Stimulated activated CD4-positive, alpha-beta T cell treated with anti-CD3 and anti-CD28 coated beads, Interleukin-2, amount 100 ng/mL, for 24 hours (primary cell): Measurements from ENCODE around the gene ULBP2.
"Not testable (repeated sequence)": the region's sequence is repeated elsewhere in the genome, so short reads cannot be mapped to it uniquely, and the experiment has no call there.

ENCODE experiments used
- DNase-seq, 2 donors: peaks; one replicate each; pipeline ENCODE4 v3.0.0-alpha.2; 2020

The ULBP2 gene

GRCh38 chr6:149953390-149953789 lies 11.6 kb downstream of the ULBP2 start:
- not testable (repeated sequence) for DNase-seq

- not testable (repeated sequence) for DNase-seq
Observed at GRCh38 chr6:149953934-149954327, 12.1 kb downstream of the ULBP2 start.

GRCh38 chr6:149954328-149954983 lies 12.6 kb downstream of the ULBP2 start:
- DNase-seq, result not testable (repeated sequence)

- DNase-seq, result not testable (repeated sequence)
Observed at GRCh38 chr6:149954984-149955653, 13.3 kb downstream of the ULBP2 start.

- not testable (repeated sequence) for DNase-seq
Observed at GRCh38 chr6:149955654-149956317, 14.0 kb downstream of the ULBP2 start.

GRCh38 chr6:149958124-149958523 lies 16.3 kb downstream of the ULBP2 start:
- not testable (repeated sequence) for DNase-seq

GRCh38 chr6:149959806-149960205 lies 18.0 kb downstream of the ULBP2 start:
- DNase-seq, result not testable (repeated sequence)

- no peak for DNase-seq
Observed at GRCh38 chr6:149960488-149960887, 18.7 kb downstream of the ULBP2 start.

GRCh38 chr6:149961728-149962425 lies 20.1 kb downstream of the ULBP2 start:
- DNase-seq, result peak in 1 of 2 donors; percentile 38

- DNase-seq, result peak in 1 of 2 donors; percentile 17
Observed at GRCh38 chr6:149962461-149963211, 20.8 kb downstream of the ULBP2 start.

- peak in 1 of 2 donors; percentile 63 for DNase-seq
Observed at GRCh38 chr6:149963212-149963461, 21.3 kb downstream of the ULBP2 start.

GRCh38 chr6:149963462-149964307 lies 21.9 kb downstream of the ULBP2 start, which contains the start of gene ULBP1:
Gene ULBP1, plus strand, starts transcription at chr6:149963943. Its CDS starts 107 bp downstream, at chr6:149964050.
- peak; percentile 84 to 90 for DNase-seq

- peak in 1 of 2 donors; percentile 32 for DNase-seq
Observed at GRCh38 chr6:149964308-149965193, 22.7 kb downstream of the ULBP2 start.

- peak; percentile 33 to 39 for DNase-seq
Observed at GRCh38 chr6:149965194-149966020, 23.6 kb downstream of the ULBP2 start.

- DNase-seq, result not testable (repeated sequence)
Observed at GRCh38 chr6:149966319-149966718, 24.5 kb downstream of the ULBP2 start.

- peak in 1 of 2 donors; percentile 14 for DNase-seq
Observed at GRCh38 chr6:149967591-149967990, 25.8 kb downstream of the ULBP2 start.

GRCh38 chr6:149967999-149968398 lies 26.2 kb downstream of the ULBP2 start:
- not testable (repeated sequence) for DNase-seq

- peak in 1 of 2 donors; percentile 14 for DNase-seq
Observed at GRCh38 chr6:149968909-149969308, 27.1 kb downstream of the ULBP2 start.

- no peak for DNase-seq
Observed at GRCh38 chr6:149969635-149970034, 27.8 kb downstream of the ULBP2 start.

- not testable (repeated sequence) for DNase-seq
Observed at GRCh38 chr6:149974394-149974793, 32.6 kb downstream of the ULBP2 start.
